Glutamatergic neuron (in vitro differentiated cells): ENCODE measurements around the gene MPLKIP. TPM values are rescaled to one million over a fixed set of nuclear protein-coding genes. Genes with fewer than 3 reads are reported as not detected.
"Not testable (repeated sequence)": the region's sequence is repeated elsewhere in the genome, so short reads cannot be mapped to it uniquely, and the experiment has no call there.

Experiments
- DNase-seq: peaks from one replicate; pipeline ENCODE4 v3.0.0; 2022
- H3K27ac Mint-ChIP-seq: one replicate; pipeline ENCODE4 v1.8.0; 2020; ENCODE audit warnings: mild to moderate bottlenecking, mixed read lengths, inconsistent platforms; ENCODE audit not compliant: unreplicated experiment
- H3K27me3 Mint-ChIP-seq: one replicate; pipeline ENCODE4 v1.8.0; 2020; ENCODE audit warnings: mild to moderate bottlenecking, moderate library complexity, mixed read lengths, inconsistent platforms; ENCODE audit not compliant: unreplicated experiment
- H3K36me3 Mint-ChIP-seq: one replicate; pipeline ENCODE4 v1.8.0; 2020; ENCODE audit warnings: mild to moderate bottlenecking, mixed read lengths, inconsistent platforms; ENCODE audit not compliant: unreplicated experiment
- H3K4me1 Mint-ChIP-seq: one replicate; pipeline ENCODE4 v1.8.0; 2020; ENCODE audit warnings: mild to moderate bottlenecking, low read depth, mixed read lengths, inconsistent platforms; ENCODE audit not compliant: unreplicated experiment
- H3K4me3 Mint-ChIP-seq: one replicate; pipeline ENCODE4 v1.8.0; 2020; ENCODE audit warnings: mild to moderate bottlenecking, mixed read lengths, inconsistent platforms; ENCODE audit not compliant: unreplicated experiment
- H3K9me3 Mint-ChIP-seq: one replicate; pipeline ENCODE4 v1.8.0; 2020; ENCODE audit warnings: mild to moderate bottlenecking, moderate library complexity, mixed read lengths, inconsistent platforms; ENCODE audit not compliant: unreplicated experiment
- long read RNA-seq: library from polyadenylated mRNA; unstranded; transcript quantifications from one replicate; pipeline ENCODE4 v2.0.0, GENCODE V29; 2020; ENCODE audit not compliant: unreplicated experiment
- total RNA-seq: library from RNA; stranded (reverse); fragmentation: NEBNext Ultra II Directional; extraction: Animal tissue kit (Norgen Biotek cat#: 25700); gene quantifications from one replicate; pipeline ENCODE4 v1.2.1, GENCODE V29; 2021; ENCODE audit not compliant: unreplicated experiment
- TF ChIP-seq, protein P1 (sequence below): fragments of 200-600 bp; sonication (generic); IDR thresholded peaks from one replicate; pipeline ENCODE4 v1.5.0; 2021; ENCODE audit not compliant: partially characterized antibody, unreplicated experiment

MPLKIP gene
- total RNA-seq, result 29.9 TPM
- long read RNA-seq, full-length matches to known transcripts, result 31 of 32 reads
- long read RNA-seq, partial matches to known transcripts, result 0 of 32 reads
- long read RNA-seq, other reads (novel, unspliced or antisense), result 1 of 32 reads

DNA sequence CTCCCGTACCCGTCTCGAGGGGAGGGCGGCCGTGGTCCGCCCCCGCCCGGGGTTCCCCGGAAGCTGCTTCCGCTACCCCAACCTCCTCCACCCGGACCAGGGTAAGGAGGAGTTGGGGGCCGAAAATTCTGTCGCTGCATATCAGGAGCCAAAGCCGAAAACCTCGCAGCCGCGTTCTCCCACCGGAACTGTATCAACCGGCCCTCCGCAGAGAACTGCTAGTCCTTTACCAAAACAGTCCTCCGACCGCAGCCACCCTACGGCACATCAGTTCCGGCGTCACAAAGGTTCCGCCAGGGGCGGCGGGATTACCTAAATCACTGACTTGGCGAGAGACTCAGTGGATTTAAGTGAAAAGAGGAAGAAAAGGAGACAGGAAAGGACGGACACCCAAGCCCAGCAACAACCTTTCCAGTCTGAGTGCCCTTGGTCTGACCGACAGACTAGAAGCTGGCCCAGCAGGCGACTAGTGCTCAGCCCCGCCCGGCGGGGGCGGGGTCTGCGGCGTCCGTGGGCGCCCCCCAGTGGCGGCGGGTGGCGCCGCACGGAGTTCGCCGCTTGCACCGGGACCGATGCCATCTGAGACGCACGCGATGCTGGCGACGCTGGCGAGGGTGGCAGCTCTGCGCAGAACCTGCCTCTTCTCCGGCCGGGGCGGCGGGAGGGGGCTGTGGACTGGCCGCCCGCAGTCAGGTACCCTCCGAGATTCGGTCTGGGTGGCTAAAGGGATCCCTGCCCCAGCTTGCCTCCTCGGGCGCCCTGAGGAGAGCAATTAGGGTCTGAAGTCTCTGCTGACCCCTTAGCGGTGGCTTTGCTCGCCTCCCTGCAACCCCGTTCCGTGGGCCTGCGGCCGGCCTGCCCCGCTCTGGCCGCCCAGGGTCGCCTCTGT is at the start of gene MPLKIP, which contains the start of gene SUGCT:
Gene MPLKIP (minus strand): TSS at position 195 of the 889 bp plus-strand sequence. CDS start 55 bp downstream, at position 140.
Gene SUGCT (plus strand): TSS at position 578 of the 889 bp plus-strand sequence.
- peaks cover 2% of the 10 kb centered on the region for H3K4me1 Mint-ChIP-seq
- TF ChIP-seq, protein P1, sequence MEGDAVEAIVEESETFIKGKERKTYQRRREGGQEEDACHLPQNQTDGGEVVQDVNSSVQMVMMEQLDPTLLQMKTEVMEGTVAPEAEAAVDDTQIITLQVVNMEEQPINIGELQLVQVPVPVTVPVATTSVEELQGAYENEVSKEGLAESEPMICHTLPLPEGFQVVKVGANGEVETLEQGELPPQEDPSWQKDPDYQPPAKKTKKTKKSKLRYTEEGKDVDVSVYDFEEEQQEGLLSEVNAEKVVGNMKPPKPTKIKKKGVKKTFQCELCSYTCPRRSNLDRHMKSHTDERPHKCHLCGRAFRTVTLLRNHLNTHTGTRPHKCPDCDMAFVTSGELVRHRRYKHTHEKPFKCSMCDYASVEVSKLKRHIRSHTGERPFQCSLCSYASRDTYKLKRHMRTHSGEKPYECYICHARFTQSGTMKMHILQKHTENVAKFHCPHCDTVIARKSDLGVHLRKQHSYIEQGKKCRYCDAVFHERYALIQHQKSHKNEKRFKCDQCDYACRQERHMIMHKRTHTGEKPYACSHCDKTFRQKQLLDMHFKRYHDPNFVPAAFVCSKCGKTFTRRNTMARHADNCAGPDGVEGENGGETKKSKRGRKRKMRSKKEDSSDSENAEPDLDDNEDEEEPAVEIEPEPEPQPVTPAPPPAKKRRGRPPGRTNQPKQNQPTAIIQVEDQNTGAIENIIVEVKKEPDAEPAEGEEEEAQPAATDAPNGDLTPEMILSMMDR, result peak; percentile 99
- H3K27me3 Mint-ChIP-seq, result peaks cover 2% of the 10 kb centered on the region
- peak; percentile 85 for DNase-seq
- peak within 1 kb of the TSS; percentile 95 for H3K4me3 Mint-ChIP-seq
- no peaks in the 10 kb centered on the region for H3K36me3 Mint-ChIP-seq
- peak within 1 kb of the TSS; percentile 94 for H3K27ac Mint-ChIP-seq
- H3K9me3 Mint-ChIP-seq, result peaks cover 8% of the 10 kb centered on the region

DNA sequence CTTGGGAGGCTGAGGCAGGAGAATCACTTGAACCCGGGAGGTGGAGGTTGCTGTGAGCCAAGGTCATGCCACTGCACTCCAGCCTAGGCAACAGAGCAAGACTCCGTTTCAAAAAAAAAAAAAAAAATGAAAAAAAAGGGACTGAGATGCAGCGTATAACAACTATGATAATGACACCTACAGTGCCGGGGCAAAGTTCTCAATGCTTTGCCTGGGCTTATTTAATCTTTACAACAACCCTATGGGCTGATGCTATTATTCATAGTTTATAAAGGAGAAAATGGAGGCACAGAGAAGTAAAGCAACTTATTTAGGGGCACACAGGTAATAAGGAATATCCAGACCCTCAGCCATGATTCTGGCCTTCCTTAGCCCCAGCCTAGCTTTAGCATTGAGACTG is 48.0 kb upstream of the MPLKIP start:
- DNase-seq, result no peak
- Mint-ChIP-seq H3K4me1 (no peaks in the 10 kb centered on the region), H3K27me3 (no peaks in the 10 kb centered on the region), H3K9me3 (no peaks in the 10 kb centered on the region), H3K27ac (no peak overlapping the region), H3K4me3 (no peak overlapping the region), H3K36me3 (no peaks in the 10 kb centered on the region)
- TF ChIP-seq, protein P1, result no peak

DNA sequence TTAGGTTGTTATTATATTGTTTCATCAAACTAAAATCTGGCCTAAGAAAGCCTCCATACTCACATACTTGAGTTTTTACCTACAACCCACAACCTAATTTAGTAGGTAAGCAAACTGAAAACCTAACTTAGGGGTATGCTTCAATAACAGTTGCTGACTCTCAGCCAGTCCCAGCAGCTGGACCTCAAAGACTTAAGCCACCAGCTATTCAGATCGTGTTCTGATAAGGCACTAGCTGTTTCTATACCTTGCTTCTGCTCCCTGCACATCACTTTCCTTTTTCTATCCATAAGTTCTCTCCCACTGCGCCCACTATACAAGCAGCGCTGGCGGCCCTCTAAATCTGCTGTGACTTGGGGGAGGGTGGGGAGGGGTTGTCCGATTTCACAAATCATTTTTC is 42.6 kb upstream of the MPLKIP start:
- TF ChIP-seq, protein P1, result no peak
- Mint-ChIP-seq H3K4me3 (no peak overlapping the region), H3K4me1 (no peaks in the 10 kb centered on the region), H3K9me3 (no peaks in the 10 kb centered on the region), H3K27ac (no peak overlapping the region), H3K36me3 (no peaks in the 10 kb centered on the region), H3K27me3 (no peaks in the 10 kb centered on the region)
- no peak for DNase-seq

DNA sequence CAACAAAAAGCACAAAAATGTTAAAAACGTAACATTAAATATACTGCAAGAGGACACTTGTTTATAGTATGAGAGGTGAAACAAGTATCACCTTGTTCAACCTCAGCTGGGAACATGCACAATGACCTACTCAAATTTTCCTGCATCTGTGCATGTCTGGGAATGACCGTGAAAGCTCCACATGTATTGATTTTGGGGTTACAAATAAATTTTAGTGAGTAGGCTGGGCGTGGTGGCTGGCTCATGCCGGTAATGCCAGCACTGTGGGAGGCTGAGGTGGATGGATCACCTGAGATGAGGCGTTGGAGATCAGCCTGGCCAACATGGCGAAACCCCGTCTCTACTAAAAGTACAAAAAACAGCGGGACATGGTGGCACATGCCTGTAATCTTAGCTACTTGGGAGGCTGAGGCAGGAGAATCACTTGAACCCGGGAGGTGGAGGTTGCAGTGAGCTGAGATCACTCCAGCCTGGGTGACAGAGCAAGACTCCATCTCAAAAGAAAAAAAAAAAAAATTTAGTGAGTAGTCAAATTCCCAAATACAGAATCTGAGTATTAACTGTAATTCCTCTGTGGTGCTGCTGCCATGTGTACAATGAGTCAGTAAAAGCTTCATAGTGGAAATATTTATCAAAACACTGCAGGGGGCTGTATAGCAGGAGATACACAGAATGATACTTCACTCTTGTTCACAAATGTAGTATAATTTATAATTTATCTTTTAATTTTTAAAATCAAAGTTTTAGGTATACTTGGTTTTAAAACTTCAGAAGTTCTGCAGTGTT is 41.5 kb upstream of the MPLKIP start:
- no peaks in the 10 kb centered on the region for H3K4me1 Mint-ChIP-seq
- DNase-seq, result no peak
- no peak overlapping the region for H3K4me3 Mint-ChIP-seq
- no peaks in the 10 kb centered on the region for H3K9me3 Mint-ChIP-seq
- H3K36me3 Mint-ChIP-seq, result no peaks in the 10 kb centered on the region
- TF ChIP-seq, protein P1, result no peak
- no peaks in the 10 kb centered on the region for H3K27me3 Mint-ChIP-seq
- no peak overlapping the region for H3K27ac Mint-ChIP-seq

DNA sequence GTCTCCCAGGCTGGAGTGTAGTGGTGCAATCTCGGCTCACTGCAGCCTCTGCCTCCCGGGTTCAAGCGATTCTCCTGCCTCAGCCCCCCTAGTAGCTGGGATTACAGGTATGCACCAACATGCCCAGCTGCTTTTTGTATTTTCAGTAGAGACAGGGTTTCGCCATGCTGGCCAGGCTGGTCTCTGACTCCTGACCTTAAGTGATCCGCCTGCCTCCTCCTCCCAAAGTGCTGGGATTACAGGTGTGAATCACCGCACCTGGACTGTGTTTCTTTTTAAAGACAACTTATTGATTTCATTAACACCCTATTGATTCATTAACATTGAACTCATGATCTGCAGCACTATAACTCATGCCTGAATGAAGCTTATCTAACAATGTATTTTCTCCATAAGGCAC is 40.8 kb upstream of the MPLKIP start:
- not testable (repeated sequence) for DNase-seq, H3K27ac Mint-ChIP-seq, H3K4me3 Mint-ChIP-seq, H3K27me3 Mint-ChIP-seq, H3K4me1 Mint-ChIP-seq, H3K9me3 Mint-ChIP-seq, H3K36me3 Mint-ChIP-seq

DNA sequence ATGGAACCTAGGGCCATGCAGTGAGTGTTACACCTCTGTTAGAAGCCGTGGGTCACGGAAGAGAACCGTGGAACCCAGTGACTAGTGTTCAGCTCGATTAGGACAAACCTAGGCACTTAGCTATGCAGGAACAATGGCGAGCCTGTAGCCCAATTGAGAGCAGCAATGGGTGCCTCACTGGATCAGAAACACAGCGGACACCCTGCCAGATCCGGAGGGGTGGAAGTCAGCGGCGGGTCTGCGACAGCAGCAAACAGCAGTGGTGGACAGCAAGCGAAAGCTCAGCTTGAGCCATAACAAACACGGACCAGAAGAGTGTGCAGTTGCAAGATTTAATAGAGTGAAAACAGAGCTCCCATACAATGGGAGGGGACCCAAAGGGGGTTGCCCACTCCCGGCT is 38.7 kb upstream of the MPLKIP start:
- H3K9me3 Mint-ChIP-seq, H3K36me3 Mint-ChIP-seq, H3K4me3 Mint-ChIP-seq, DNase-seq, H3K27ac Mint-ChIP-seq, H3K4me1 Mint-ChIP-seq, H3K27me3 Mint-ChIP-seq: not testable (repeated sequence)

DNA sequence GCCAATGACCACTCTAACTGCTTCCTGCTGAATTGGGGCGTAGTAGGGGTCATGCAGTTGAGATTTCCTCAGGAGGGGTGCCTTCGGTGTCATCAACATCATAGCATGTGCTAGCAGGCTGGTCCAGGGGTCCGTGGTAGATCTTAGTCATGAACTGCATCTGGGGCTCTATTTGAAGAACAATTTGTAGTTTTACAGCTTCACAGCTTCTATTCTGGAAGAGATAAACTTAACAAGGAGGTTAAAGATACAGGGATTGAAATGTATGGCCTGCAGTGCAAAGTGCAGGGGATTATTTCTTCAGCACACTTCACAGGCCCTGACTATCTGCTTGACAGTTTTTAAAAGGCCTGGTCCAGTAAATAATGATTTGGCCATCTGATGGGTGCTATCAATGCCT is 33.8 kb upstream of the MPLKIP start:
- not testable (repeated sequence) for H3K9me3 Mint-ChIP-seq, H3K36me3 Mint-ChIP-seq, H3K4me3 Mint-ChIP-seq, H3K27ac Mint-ChIP-seq, DNase-seq, H3K27me3 Mint-ChIP-seq, H3K4me1 Mint-ChIP-seq
